Central memory CD8-positive, alpha-beta T cell (primary cell): ENCODE results near the gene GPA33.

ENCODE experiments used
- ATAC-seq: fragments of 150-1000 bp; cut with Tn5 transposase; replicated peaks from 2 replicates; pipeline ENCODE4 v1.10.0; 2022; ENCODE audit warnings: mild to moderate bottlenecking, moderate FRiP score, moderate number of reproducible peaks; ENCODE audit not compliant: poor library complexity, severe bottlenecking; ENCODE audit errors: extremely low read depth
- DNase-seq, 2 donors: peaks; one replicate each; pipeline ENCODE4 v3.0.0; 2021; ENCODE audit warnings: low spot score in 2 of 2
- H3K27ac Mint-ChIP-seq: one replicate; pipeline ENCODE4 v1.8.0; 2022; ENCODE audit warnings: low read depth, mild to moderate bottlenecking, moderate library complexity, mixed read lengths
- H3K27me3 Mint-ChIP-seq: one replicate; pipeline ENCODE4 v1.8.0; 2022; ENCODE audit warnings: mixed read lengths
- H3K36me3 Mint-ChIP-seq: one replicate; pipeline ENCODE4 v1.8.0; 2022; ENCODE audit warnings: mild to moderate bottlenecking, moderate library complexity, mixed read lengths; ENCODE audit not compliant: insufficient read depth
- H3K4me1 Mint-ChIP-seq: one replicate; pipeline ENCODE4 v1.8.0; 2022; ENCODE audit warnings: mixed read lengths
- H3K4me3 Mint-ChIP-seq: one replicate; pipeline ENCODE4 v1.8.0; 2022; ENCODE audit warnings: mild to moderate bottlenecking, moderate library complexity, mixed read lengths
- H3K9me3 Mint-ChIP-seq: one replicate; pipeline ENCODE4 v1.8.0; 2022; ENCODE audit warnings: mixed read lengths

GPA33 gene, protein sequence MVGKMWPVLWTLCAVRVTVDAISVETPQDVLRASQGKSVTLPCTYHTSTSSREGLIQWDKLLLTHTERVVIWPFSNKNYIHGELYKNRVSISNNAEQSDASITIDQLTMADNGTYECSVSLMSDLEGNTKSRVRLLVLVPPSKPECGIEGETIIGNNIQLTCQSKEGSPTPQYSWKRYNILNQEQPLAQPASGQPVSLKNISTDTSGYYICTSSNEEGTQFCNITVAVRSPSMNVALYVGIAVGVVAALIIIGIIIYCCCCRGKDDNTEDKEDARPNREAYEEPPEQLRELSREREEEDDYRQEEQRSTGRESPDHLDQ

DNA sequence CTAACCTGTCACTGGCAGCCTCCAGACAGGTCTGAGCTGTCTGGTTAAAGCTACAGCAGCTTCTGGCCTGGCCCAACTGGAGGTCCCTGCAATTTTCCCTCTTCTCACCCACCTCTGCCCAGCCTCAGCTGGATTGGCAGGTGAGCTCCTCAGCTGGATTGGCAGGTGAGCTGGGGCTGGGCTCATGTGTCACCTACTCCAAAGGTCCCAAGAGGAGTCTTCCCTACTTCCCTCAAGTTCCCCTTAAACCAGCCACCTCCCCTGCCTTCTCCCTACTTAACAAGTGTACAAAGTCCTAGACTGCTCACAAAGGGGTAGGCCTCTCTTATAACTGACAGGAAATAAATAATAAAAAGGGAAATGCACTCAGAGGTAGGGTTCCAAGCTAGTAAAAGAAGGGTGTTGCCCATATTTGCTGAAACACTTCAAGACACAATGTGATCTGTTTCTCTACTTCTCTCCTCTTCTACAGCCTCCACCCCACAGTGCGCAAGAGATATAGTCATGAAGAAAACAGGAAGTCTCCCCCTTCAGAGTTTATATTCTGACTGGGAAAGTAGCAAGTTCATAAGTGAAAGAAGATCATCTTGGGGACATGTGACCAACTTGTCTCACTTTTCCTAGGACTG is at the start of gene GPA33:
Gene GPA33 (minus strand): TSS at position 64 of the 629 bp plus-strand sequence. CDS start 90 bp downstream, outside the sequence.
- no peak for DNase-seq
- Mint-ChIP-seq H3K4me1 (peaks cover 20% of the 10 kb centered on the region), H3K4me3 (peak within 1 kb of the TSS; percentile 75), H3K27me3 (no peaks in the 10 kb centered on the region), H3K27ac (peak within 1 kb of the TSS; percentile 95), H3K9me3 (no peaks in the 10 kb centered on the region), H3K36me3 (no peaks in the 10 kb centered on the region)
- ATAC-seq = peak; percentile 92

DNA sequence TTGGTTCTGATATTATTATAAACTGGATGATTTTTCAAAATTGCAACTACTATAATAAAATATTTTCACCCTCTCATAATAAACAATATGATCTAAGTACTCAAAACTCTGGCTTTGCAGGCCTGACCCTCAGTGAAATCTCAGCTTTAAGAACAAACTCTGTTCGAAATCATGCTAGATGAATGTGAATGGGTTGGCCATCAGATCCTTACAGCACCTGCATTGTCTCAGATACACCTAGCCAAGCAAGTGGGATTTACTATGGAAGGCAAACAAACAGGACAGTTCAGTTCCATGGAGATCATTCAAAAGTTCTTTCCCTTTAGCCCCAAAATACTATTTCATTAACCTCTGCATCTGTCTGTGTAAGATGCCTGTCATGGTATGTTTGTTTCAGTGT is 48.5 kb upstream of the GPA33 start:
- no peak overlapping the region for H3K27ac Mint-ChIP-seq
- ATAC-seq (no peak), DNase-seq (no peak)
- H3K4me1 Mint-ChIP-seq = no peaks in the 10 kb centered on the region
- H3K36me3 Mint-ChIP-seq = no peaks in the 10 kb centered on the region
- H3K4me3 Mint-ChIP-seq = no peak overlapping the region
- no peaks in the 10 kb centered on the region for H3K9me3 Mint-ChIP-seq
- peaks cover 42% of the 10 kb centered on the region for H3K27me3 Mint-ChIP-seq

DNA sequence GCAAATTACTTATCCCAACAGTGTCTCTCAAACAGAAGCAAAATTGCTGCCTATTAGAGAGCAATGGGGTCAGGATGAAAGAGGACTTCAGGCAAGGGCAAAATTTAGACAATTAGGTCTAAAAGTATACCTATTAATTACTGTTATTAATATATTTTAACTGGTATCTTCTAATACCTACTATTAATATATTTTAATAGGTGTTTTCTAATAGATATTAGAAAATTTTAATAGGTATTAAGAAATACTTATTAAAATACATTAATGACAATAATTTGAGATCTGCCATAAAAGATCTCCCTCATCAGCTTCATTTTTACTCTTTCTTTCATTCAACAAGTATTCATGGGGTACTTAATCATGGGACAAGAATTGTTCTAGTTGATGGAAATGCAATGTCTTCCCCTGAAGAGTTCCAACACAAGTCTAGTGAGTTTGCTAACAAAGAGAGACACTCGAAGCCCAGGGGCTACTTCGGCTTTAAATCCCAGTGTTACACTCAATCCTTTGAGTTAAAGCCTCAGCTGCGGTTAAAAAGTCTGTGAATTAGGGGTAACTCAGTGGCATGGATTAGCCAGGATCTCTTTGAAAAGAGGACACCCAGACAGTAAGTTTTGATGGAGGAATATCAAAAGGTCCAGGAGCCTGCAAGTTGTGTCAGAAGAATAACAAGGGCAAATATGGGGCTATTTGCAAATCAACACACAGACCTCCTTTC is 47.8 kb upstream of the GPA33 start:
- H3K36me3 Mint-ChIP-seq = no peaks in the 10 kb centered on the region
- H3K4me3 Mint-ChIP-seq = no peak overlapping the region
- H3K4me1 Mint-ChIP-seq = no peaks in the 10 kb centered on the region
- DNase-seq (no peak), ATAC-seq (no peak)
- peaks cover 43% of the 10 kb centered on the region for H3K27me3 Mint-ChIP-seq
- no peaks in the 10 kb centered on the region for H3K9me3 Mint-ChIP-seq
- H3K27ac Mint-ChIP-seq = no peak overlapping the region

DNA sequence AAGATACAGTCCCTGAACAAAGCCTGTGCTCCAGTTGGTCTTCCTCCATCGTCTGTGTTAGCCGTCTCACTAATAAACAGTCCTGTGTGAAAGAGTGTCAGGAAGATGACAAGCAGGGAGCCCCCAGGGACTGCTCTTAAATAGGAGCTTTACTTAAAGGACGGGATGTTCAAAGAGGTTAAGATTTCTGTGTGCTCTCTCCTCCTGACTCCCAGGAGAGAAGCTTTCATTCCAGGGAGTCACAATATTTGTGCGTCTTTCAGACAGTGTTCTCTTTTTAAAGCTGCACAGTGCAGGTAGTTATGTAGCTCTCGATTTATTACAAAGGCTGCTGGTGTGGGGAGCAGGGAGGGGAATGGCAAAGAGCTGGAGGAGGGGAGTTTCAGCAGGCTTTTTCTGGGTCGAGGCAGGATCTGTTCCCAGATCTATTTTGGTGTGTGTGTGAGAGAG is 47.2 kb upstream of the GPA33 start:
- Mint-ChIP-seq H3K27me3 (peaks cover 49% of the 10 kb centered on the region), H3K4me3 (no peak overlapping the region), H3K27ac (no peak overlapping the region), H3K9me3 (no peaks in the 10 kb centered on the region), H3K4me1 (no peaks in the 10 kb centered on the region), H3K36me3 (no peaks in the 10 kb centered on the region)
- no peak for ATAC-seq
- DNase-seq = no peak

DNA sequence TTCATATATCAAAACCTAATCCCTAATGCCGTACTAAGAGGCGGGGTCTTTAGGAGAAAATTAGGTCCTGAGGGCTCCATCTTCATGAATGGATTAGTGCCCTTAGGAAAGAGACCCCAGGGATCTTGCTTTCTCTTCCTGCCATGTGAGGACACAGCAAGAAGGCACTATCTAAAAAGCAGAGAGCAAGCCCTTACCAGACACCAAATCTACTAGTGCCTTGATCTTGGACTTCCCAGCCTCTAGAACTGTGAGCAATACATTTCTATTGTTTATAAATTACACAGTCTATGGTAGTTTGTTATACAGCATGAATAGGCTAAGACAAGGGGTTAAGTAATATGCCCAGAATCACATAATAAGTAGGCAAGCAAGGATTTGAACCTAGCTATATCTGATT is 46.6 kb upstream of the GPA33 start:
- DNase-seq (no peak), ATAC-seq (no peak)
- Mint-ChIP-seq H3K4me3 (no peak overlapping the region), H3K27ac (no peak overlapping the region), H3K36me3 (no peaks in the 10 kb centered on the region), H3K27me3 (peaks cover 55% of the 10 kb centered on the region), H3K9me3 (no peaks in the 10 kb centered on the region), H3K4me1 (no peaks in the 10 kb centered on the region)

DNA sequence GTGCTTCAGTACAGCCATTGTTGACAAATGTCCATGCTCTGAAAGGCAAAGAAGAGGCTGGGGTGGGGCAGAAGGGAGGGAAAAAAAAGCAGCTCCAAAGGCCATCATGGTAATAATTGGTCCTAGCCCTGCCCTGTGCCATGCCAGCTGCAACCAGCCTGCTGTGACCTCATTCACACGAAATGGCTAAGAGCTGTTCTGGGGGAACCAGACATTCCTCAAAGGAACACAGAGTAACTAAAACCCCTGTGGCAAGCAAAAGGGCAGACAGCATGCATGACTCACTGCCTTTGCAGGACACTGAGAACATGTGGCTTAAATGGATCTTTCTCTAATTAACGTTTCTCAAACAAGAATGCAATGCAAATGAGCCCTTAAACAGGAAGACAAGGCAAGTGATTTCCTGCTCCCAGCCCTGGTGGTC is 46.0 kb upstream of the GPA33 start:
- Mint-ChIP-seq H3K36me3 (no peaks in the 10 kb centered on the region), H3K4me1 (no peaks in the 10 kb centered on the region), H3K27me3 (peaks cover 61% of the 10 kb centered on the region), H3K27ac (no peak overlapping the region), H3K9me3 (no peaks in the 10 kb centered on the region), H3K4me3 (no peak overlapping the region)
- ATAC-seq = no peak
- no peak for DNase-seq

DNA sequence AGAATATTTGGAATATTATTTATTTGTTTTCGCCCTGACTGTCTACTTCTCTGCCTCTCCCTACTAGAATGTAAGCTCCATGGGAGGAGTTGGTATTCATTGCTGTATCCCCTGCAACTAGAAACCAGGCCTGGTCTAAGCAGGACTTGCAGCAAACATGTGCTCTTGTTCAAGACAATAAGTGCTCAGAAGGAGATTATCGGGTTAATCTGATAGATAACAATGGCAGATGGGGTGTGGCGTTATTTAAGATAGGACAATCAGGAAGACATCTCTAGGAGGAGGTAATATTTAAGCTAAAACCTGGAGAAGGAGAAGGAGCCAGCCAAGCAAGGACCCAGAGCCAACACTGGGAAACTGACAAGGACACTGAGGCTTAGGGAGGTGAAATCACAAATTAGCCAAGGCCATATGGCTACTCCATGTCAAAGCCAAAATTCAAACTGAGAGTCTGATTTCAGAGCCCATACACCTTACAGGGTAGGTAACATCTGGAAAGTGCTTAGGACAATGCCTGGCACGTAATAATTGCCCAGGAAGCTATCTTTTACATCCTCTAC is 45.2 kb upstream of the GPA33 start:
- no peaks in the 10 kb centered on the region for H3K36me3 Mint-ChIP-seq
- no peaks in the 10 kb centered on the region for H3K4me1 Mint-ChIP-seq
- ATAC-seq (no peak), DNase-seq (no peak)
- H3K4me3 Mint-ChIP-seq = no peak overlapping the region
- peaks cover 62% of the 10 kb centered on the region for H3K27me3 Mint-ChIP-seq
- H3K9me3 Mint-ChIP-seq = no peaks in the 10 kb centered on the region
- no peak overlapping the region for H3K27ac Mint-ChIP-seq

DNA sequence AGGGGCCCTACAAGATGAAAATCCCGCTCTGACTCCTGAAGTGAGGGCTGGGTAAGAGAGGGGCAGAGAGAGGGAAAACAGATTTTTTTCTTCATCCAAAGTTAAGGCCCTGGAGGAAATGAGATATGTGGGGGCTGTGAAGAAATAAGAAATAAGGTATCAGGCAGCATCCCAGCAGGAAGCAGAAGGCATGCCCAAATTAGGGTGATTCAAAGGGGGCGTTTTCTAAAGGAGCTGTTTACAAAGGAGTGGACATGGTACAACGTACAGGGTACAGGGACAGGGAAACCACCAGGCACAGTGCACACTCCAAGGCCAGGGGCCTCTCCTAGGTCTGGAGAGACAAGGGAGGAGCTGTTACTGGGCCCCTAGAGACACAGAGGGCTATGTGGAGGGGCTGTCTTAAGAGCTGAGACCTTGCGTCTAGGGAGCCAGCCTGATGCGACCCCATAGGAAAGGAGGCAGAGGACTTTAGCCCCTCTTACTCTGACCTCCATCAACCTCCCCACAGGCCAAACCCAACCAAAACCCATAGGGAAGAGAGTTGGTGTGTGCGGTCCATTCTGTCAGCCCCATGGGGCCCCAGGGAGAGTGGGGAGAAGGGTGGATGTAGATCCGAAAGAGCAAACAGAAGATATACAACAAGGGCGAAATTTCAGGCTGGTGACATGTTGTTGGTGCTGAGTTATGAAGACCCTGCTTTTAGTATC is 42.3 kb upstream of the GPA33 start:
- ATAC-seq (no peak), DNase-seq (no peak)
- no peak overlapping the region for H3K27ac Mint-ChIP-seq
- no peaks in the 10 kb centered on the region for H3K36me3 Mint-ChIP-seq
- H3K9me3 Mint-ChIP-seq = no peaks in the 10 kb centered on the region
- no peak overlapping the region for H3K4me3 Mint-ChIP-seq
- H3K27me3 Mint-ChIP-seq = peaks cover 83% of the 10 kb centered on the region
- no peaks in the 10 kb centered on the region for H3K4me1 Mint-ChIP-seq

DNA sequence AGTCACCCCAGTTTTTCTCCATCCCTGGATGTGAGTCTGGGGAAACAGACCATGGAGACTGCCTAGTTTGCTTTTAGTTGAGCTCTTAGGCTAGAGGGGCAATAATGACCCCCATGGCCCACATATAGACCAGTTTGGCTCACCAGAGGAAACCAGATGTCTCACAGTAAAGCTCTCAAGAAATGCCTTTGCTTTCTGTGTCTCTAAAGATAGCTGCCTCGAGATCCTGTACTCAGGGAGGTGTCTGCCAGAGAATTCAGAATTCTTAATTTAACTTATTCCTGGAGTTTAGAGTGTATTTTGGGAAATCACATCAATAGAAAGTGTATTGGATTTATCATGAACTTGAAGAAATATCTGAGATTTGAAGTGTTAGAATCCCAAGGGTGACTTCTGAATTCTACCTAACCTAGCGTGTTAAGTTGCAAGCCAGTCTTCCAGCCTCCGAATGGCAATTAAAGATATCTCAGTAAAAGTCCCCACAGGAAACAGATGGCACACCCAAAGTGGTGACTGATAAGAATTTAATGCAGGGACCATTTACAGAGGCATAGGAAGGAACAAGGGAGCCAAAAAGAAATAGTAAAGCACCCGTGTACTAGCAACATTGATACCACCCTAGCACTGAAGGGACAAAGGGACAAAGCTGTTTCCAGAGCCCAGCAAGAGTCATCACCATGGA is 40.8 kb upstream of the GPA33 start:
- no peak overlapping the region for H3K4me3 Mint-ChIP-seq
- no peak overlapping the region for H3K27ac Mint-ChIP-seq
- peaks cover 90% of the 10 kb centered on the region for H3K27me3 Mint-ChIP-seq
- no peak for ATAC-seq
- no peaks in the 10 kb centered on the region for H3K9me3 Mint-ChIP-seq
- no peak for DNase-seq
- no peaks in the 10 kb centered on the region for H3K4me1 Mint-ChIP-seq
- no peaks in the 10 kb centered on the region for H3K36me3 Mint-ChIP-seq

DNA sequence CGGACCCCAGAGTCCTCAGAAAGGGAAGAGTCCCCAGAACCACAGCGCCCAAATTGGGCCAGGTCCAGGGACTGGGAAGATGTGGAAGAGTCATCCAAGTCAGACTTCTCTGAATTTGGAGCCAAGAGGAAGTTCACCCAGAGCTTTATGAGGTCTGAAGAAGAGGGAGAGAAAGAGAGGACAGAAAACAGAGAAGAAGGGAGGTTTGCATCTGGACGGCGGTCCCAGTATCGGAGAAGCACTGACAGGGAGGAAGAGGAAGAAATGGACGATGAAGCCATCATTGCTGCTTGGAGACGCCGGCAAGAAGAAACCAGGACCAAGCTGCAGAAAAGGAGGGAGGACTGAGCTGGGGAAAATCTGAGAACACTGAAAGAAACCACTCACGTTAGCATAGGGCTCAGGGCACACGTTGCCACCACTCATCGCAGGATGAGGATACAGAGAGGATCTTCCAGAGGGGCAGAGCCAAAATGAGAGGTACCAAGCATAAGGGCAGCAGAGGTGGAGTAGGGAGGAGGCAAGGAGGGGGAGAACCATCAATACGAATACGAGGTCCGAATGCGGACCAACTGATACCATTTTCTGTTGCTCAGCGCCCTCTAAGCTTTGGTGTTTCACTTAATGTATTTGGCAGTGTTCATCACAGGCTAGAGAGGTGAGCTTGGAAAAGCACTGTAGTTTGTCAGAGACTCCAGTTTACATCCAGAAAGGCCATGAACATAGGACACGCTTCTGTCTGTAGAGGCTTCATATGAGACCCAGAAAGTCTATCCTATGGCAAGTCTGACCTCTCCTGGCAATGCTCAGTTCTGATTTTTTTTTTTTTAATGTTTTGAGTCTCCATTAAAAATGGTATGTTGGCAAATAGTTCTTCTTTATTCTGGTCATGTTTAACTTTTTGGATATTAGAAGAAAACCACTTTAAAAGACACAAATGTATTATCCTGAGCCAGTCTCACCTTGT is 38.4 kb upstream of the GPA33 start:
- no peaks in the 10 kb centered on the region for H3K9me3 Mint-ChIP-seq
- H3K27ac Mint-ChIP-seq = no peak overlapping the region
- H3K4me1 Mint-ChIP-seq = no peaks in the 10 kb centered on the region
- no peaks in the 10 kb centered on the region for H3K36me3 Mint-ChIP-seq
- no peak overlapping the region for H3K4me3 Mint-ChIP-seq
- H3K27me3 Mint-ChIP-seq = peaks cover 82% of the 10 kb centered on the region
- DNase-seq = no peak
- ATAC-seq = no peak

DNA sequence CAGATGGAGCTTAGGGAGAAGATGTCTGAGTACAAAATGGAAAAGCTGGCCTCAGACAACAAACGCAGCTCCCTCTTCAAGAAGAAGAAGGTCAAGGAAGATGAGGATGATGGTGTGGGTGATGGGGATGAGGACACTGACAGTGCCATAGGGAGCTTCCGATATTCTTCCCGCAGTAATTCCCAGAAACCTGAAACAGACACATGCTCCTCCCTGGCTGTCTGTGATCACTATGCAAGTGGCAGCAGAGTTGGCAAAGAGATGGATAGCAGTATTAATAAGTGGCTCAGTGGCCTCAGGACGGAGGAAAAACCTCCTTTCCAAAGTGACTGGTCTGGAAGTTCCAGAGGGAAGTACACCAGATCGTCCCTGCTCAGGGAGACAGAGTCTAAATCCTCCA is 37.5 kb upstream of the GPA33 start:
- H3K27ac Mint-ChIP-seq = no peak overlapping the region
- H3K4me1 Mint-ChIP-seq = no peaks in the 10 kb centered on the region
- peaks cover 74% of the 10 kb centered on the region for H3K27me3 Mint-ChIP-seq

More for the DNA sequence above, 37.5 kb upstream of the GPA33 start:
- no peak for DNase-seq
- Mint-ChIP-seq H3K9me3 (no peaks in the 10 kb centered on the region), H3K4me3 (no peak overlapping the region), H3K36me3 (no peaks in the 10 kb centered on the region)
- no peak for ATAC-seq
